Transverse colon (tissue), 4 donors: ENCODE results near the gene SLC38A3. TPM values are rescaled to one million over a fixed set of nuclear protein-coding genes. Genes with fewer than 3 reads are reported as not detected.

Experiments
- DNase-seq: peaks from one replicate; pipeline ENCODE4 v3.0.0-alpha.2; 2019
- H3K27ac ChIP-seq, 4 donors: fragments of 200-600 bp; sonication (generic); 2 replicates each; pipeline ENCODE4 v1.5.1; 2016 to 2018; ENCODE audit warnings: inconsistent platforms in 4 of 4
- H3K27me3 ChIP-seq: fragments of 200-600 bp; sonication (generic); 2 replicates; pipeline ENCODE4 v1.5.1; 2017; ENCODE audit warnings: inconsistent platforms
- H3K36me3 ChIP-seq, 4 donors: fragments of 200-600 bp; sonication (generic); 2 replicates each; pipeline ENCODE4 v1.5.1; 2017 to 2019; ENCODE audit warnings: inconsistent platforms in 4 of 4
- H3K4me1 ChIP-seq, 4 donors: fragments of 200-600 bp; sonication (generic); 2 replicates each; pipeline ENCODE4 v1.5.1; 2017 to 2020; ENCODE audit warnings: inconsistent platforms in 4 of 4
- H3K4me3 ChIP-seq, 4 donors: fragments of 200-600 bp; sonication (generic); 1 replicate in 1 of 4; 2 replicates in 3 of 4; pipeline versions ENCODE4 v1.5.1 to v1.6.1; 2017 to 2019; ENCODE audit warnings: inconsistent platforms in 4 of 4
- H3K9me3 ChIP-seq, 2 donors: fragments of 200-600 bp; sonication (generic); 2 replicates each; pipeline ENCODE4 v1.5.1; 2017 to 2019; ENCODE audit warnings: inconsistent platforms in 2 of 2
- CTCF ChIP-seq, 5 experiments: fragments of 200-600 bp in 3 of 5; fragments of 450-650 bp in 2 of 5; sonication (generic) in 3 of 5; IDR thresholded peaks; 1 replicate in 2 of 5; 2 replicates in 3 of 5; pipeline ENCODE4 v1.5.1; 2016 to 2017; ENCODE audit warnings: antibody characterized with exemption in 5 of 5, inconsistent platforms in 3 of 5, mild to moderate bottlenecking in 2 of 5, moderate library complexity in 1 of 5
- EP300 ChIP-seq: sonication (generic); formaldehyde crosslinking; IDR thresholded peaks from one replicate; pipeline ENCODE4 v1.6.1; 2017; ENCODE audit warnings: antibody characterized with exemption, low read depth
- POLR2A ChIP-seq: fragments of 450-650 bp; IDR thresholded peaks from one replicate; pipeline ENCODE4 v1.6.1; 2016; ENCODE audit warnings: antibody characterized with exemption, mild to moderate bottlenecking, moderate library complexity
- POLR2AphosphoS5 ChIP-seq, 3 donors: sonication (generic); formaldehyde crosslinking; IDR thresholded peaks; one replicate each; pipeline ENCODE4 v1.6.1; 2016; ENCODE audit warnings: antibody characterized with exemption in 3 of 3
- WGBS, 2 donors: methylation state at CpG; one replicate each; pipeline ENCODE4 v1.1.5; 2018; ENCODE audit warnings: low coverage in 1 of 2; 5-methylcytosine and 5-hydroxymethylcytosine counted together
- in situ Hi-C, 4 donors: fragments of 200-750 bp; cut with MboI; loops; one replicate each; pipeline versions ENCODE4 v1.15.0 to v1.15.1; 2017; ENCODE audit warnings: low sequenced_read_pairs in 3 of 4, low pct_ligation_motif_present in 1 of 4, low pct_unique_long_range_greater_than_20kb in 1 of 4
- intact Hi-C: fragments of 100-400 bp; cut with DNase I; formaldehyde crosslinking; loops from one replicate; pipeline ENCODE4 v1.15.1; 2023; ENCODE audit warnings: low total_unique reads
- total RNA-seq, 4 donors: library from RNA; depleted of rRNA; stranded (reverse); fragments of >200 nt; gene quantifications; one replicate each; pipeline ENCODE4 v1.1.0, GENCODE V29; 2016

SLC38A3 gene
- total RNA-seq, 4 donors from 2014 or later: not detected

- Histone ChIP-seq H3K36me3 (peaks cover 0 to 12% (median 3%) of the 10 kb centered on the region in 4 donors), H3K4me3 (no peak overlapping the region), H3K9me3 (no peaks in the 10 kb centered on the region), H3K27ac (peak overlapping the region; percentile 94 to 97 (median 96)), H3K4me1 (peaks cover 5 to 34% (median 16%) of the 10 kb centered on the region in 4 donors), H3K27me3 (no peaks in the 10 kb centered on the region)
- TF ChIP-seq CTCF (IDR thresholded peaks at IDR 0.05) (no peak), POLR2AphosphoS5 (IDR thresholded peaks at IDR 0.05) (no peak), EP300 (no peak), POLR2A (no peak)
- in situ Hi-C loops (no loop called here), intact Hi-C loops (no loop called here)
- no peak for DNase-seq
- 85% methylated on average over 16 of the region's 17 CpGs; no CpG with 5 or more reads in 1 of the 2 donors for WGBS, 2 donors
These were observed 53.1 kb downstream of the SLC38A3 start for GRCh38 chr3:50258029-50258680.

GRCh38 chr3:50258979-50259378 is 53.9 kb downstream of the SLC38A3 start:
- DNase-seq: no peak
- no peaks in the 10 kb centered on the region for H3K27me3 ChIP-seq
- in situ Hi-C loops: no loop called here
- peaks cover 5 to 36% (median 17%) of the 10 kb centered on the region in 4 donors for H3K4me1 ChIP-seq
- no peaks in the 10 kb centered on the region for H3K9me3 ChIP-seq
- intact Hi-C loops: no loop called here
- H3K27ac ChIP-seq: peak overlapping the region; percentile 94 to 97 (median 96)
- TF ChIP-seq EP300 (no peak), CTCF (IDR thresholded peaks at IDR 0.05) (peak in 1 of 5 experiments; percentile 11)
- peaks cover 0 to 12% (median 3%) of the 10 kb centered on the region in 4 donors for H3K36me3 ChIP-seq
- H3K4me3 ChIP-seq: no peak overlapping the region
- WGBS, 2 donors: 78 to 85% methylated on average over 12 to 16 of the region's 16 CpGs

GRCh38 chr3:50259432-50260026 is 54.5 kb downstream of the SLC38A3 start:
- H3K27ac ChIP-seq: peak overlapping the region; percentile 94 to 97 (median 96)
- no peaks in the 10 kb centered on the region for H3K27me3 ChIP-seq
- 55% methylated on average over 15 of the region's 18 CpGs; no CpG with 5 or more reads in 1 of the 2 donors for WGBS, 2 donors
- intact Hi-C loops (loop anchor here (5.0 kb wide), 1 partner anchor 32 kb away; no protein-coding TSS in a partner anchor), in situ Hi-C loops (no loop called here)
- peak overlapping the region in 2 of 4 donors; percentile 62 to 65 for H3K4me3 ChIP-seq
- H3K9me3 ChIP-seq: no peaks in the 10 kb centered on the region
- peaks cover 11 to 41% (median 20%) of the 10 kb centered on the region in 4 donors for H3K4me1 ChIP-seq
- no peak for DNase-seq
- TF ChIP-seq EP300: no peak
- TF ChIP-seq POLR2AphosphoS5 (IDR thresholded peaks at IDR 0.05): no peak
- TF ChIP-seq POLR2A: no peak
- no peak for TF ChIP-seq CTCF (IDR thresholded peaks at IDR 0.05)
- H3K36me3 ChIP-seq: peaks cover 0 to 12% (median 3%) of the 10 kb centered on the region in 4 donors

GRCh38 chr3:50260027-50260941 is 55.2 kb downstream of the SLC38A3 start:
- intact Hi-C loops (loop anchor here (5.0 kb wide), 1 partner anchor 33 kb away; no protein-coding TSS in a partner anchor), in situ Hi-C loops (no loop called here)
- no peaks in the 10 kb centered on the region for H3K9me3 ChIP-seq

More at GRCh38 chr3:50260027-50260941, 55.2 kb downstream of the SLC38A3 start:
- Histone ChIP-seq H3K27me3 (no peaks in the 10 kb centered on the region), H3K4me3 (peak overlapping the region; percentile 45 to 65 (median 54)), H3K27ac (peak overlapping the region; percentile 94 to 97 (median 96)), H3K36me3 (peaks cover 0 to 12% (median 3%) of the 10 kb centered on the region in 4 donors), H3K4me1 (peaks cover 16 to 44% (median 26%) of the 10 kb centered on the region in 4 donors)
- WGBS, 2 donors: 4% methylated on average over 44 of the region's 70 CpGs; no CpG with 5 or more reads in 1 of the 2 donors
- peak; percentile 46 to 87 (median 81) for TF ChIP-seq POLR2AphosphoS5 (IDR thresholded peaks at IDR 0.05)
- TF ChIP-seq CTCF (IDR thresholded peaks at IDR 0.05): peak; percentile 89 to 100 (median 99)
- peak; percentile 68 for TF ChIP-seq POLR2A
- TF ChIP-seq EP300: no peak
- peak; percentile 95 for DNase-seq
